ENCODE results near the gene PDZK1IP1.
A peak's percentile ranks its signal among the peaks of the same experiment; 100 is the strongest.
"Not testable (repeated sequence)": the region's sequence is repeated elsewhere in the genome, so short reads cannot be mapped to it uniquely, and the experiment has no call there.

PDZK1IP1 gene

GRCh38 chr1:47223174-47223920 is 33.5 kb upstream of the PDZK1IP1 start:
- no peak for DNase-seq

GRCh38 chr1:47222476-47222875 is 32.6 kb upstream of the PDZK1IP1 start:
- no peak for DNase-seq

- DNase-seq = no peak
Observed at GRCh38 chr1:47219590-47220220, 29.9 kb upstream of the PDZK1IP1 start.

GRCh38 chr1:47219001-47219400 is 29.2 kb upstream of the PDZK1IP1 start:
- no peak for DNase-seq

- DNase-seq = no peak
Observed at GRCh38 chr1:47216278-47217059, 26.6 kb upstream of the PDZK1IP1 start.

- no peak for DNase-seq
Observed at GRCh38 chr1:47215713-47216112, 25.9 kb upstream of the PDZK1IP1 start.

GRCh38 chr1:47214549-47214948 is 24.7 kb upstream of the PDZK1IP1 start:
- no peak for DNase-seq

- DNase-seq = no peak
Observed at GRCh38 chr1:47213230-47213963, 23.6 kb upstream of the PDZK1IP1 start.

GRCh38 chr1:47212636-47213229 is 22.9 kb upstream of the PDZK1IP1 start:
- DNase-seq = no peak

GRCh38 chr1:47211796-47212269 is 22.0 kb upstream of the PDZK1IP1 start:
- no peak for DNase-seq

GRCh38 chr1:47210666-47211065 is 20.8 kb upstream of the PDZK1IP1 start:
- no peak for DNase-seq

GRCh38 chr1:47209725-47210325 is 20.0 kb upstream of the PDZK1IP1 start:
- no peak for DNase-seq

- DNase-seq = no peak
Observed at GRCh38 chr1:47209091-47209490, 19.3 kb upstream of the PDZK1IP1 start.

GRCh38 chr1:47208374-47208850 is 18.6 kb upstream of the PDZK1IP1 start:
- DNase-seq = no peak

- DNase-seq = peak; percentile 15
Observed at GRCh38 chr1:47207803-47208373, 18.1 kb upstream of the PDZK1IP1 start.

GRCh38 chr1:47205918-47206317 is 16.1 kb upstream of the PDZK1IP1 start:
- DNase-seq = no peak

GRCh38 chr1:47203504-47203903 is 13.7 kb upstream of the PDZK1IP1 start:
- not testable (repeated sequence) for DNase-seq

GRCh38 chr1:47201179-47201578 is 11.3 kb upstream of the PDZK1IP1 start:
- no peak for DNase-seq

- DNase-seq = no peak
Observed at GRCh38 chr1:47198214-47198613, 8.4 kb upstream of the PDZK1IP1 start.

- no peak for DNase-seq
Observed at GRCh38 chr1:47196622-47197021, 6.8 kb upstream of the PDZK1IP1 start.

- DNase-seq = not testable (repeated sequence)
Observed at GRCh38 chr1:47195981-47196380, 6.1 kb upstream of the PDZK1IP1 start.

- DNase-seq = no peak
Observed at GRCh38 chr1:47194311-47194710, 4.5 kb upstream of the PDZK1IP1 start.

All from activated CD4-positive, alpha-beta T cell treated with anti-CD3 and anti-CD28 coated beads, Interleukin-10, Interleukin-2, amounts not matched to agents 100 ng/mL and 50 ng/mL, durations not matched to agents 16 hours and 8 hours (primary cell).